ENCODE results near the gene MLIP.

The MLIP gene

GRCh38 chr6:54135665-54136369 lies 24.6 kb downstream of the MLIP start:
- TF ChIP-seq CTCF (IDR thresholded peaks at IDR 0.05; ENCODE audit: unreplicated experiment in 3 of 3): no peak
- Mint-ChIP-seq H3K36me3 (ENCODE audit: low read depth) (no peaks in the 10 kb centered on the region), H3K4me1 (peaks cover 6% of the 10 kb centered on the region), H3K9me3 (no peaks in the 10 kb centered on the region), H3K27me3 (ENCODE audit: low read depth) (no peaks in the 10 kb centered on the region), H3K4me3 (no peak overlapping the region), H3K27ac (peak overlapping the region; percentile 23 to 77 (median 49))

- no peaks in the 10 kb centered on the region for H3K27me3 Mint-ChIP-seq (ENCODE audit: low read depth)
- H3K9me3 Mint-ChIP-seq: no peaks in the 10 kb centered on the region
- no peak for TF ChIP-seq CTCF (IDR thresholded peaks at IDR 0.05; ENCODE audit: unreplicated experiment in 3 of 3)
- no peaks in the 10 kb centered on the region for H3K36me3 Mint-ChIP-seq (ENCODE audit: low read depth)
- H3K4me1 Mint-ChIP-seq: peaks cover 6% of the 10 kb centered on the region
- no peak overlapping the region for H3K27ac Mint-ChIP-seq
- no peak overlapping the region for H3K4me3 Mint-ChIP-seq
Measured at GRCh38 chr6:54138795-54139194, 27.6 kb downstream of the MLIP start.

- H3K36me3 Mint-ChIP-seq (ENCODE audit: low read depth): no peaks in the 10 kb centered on the region
- H3K27ac Mint-ChIP-seq: no peak overlapping the region
- no peak for TF ChIP-seq CTCF (IDR thresholded peaks at IDR 0.05; ENCODE audit: unreplicated experiment in 3 of 3)
- H3K4me1 Mint-ChIP-seq: peaks cover 3% of the 10 kb centered on the region
- no peak overlapping the region for H3K4me3 Mint-ChIP-seq
- H3K27me3 Mint-ChIP-seq (ENCODE audit: low read depth): no peaks in the 10 kb centered on the region
- H3K9me3 Mint-ChIP-seq: no peaks in the 10 kb centered on the region
Measured at GRCh38 chr6:54140811-54141210, 29.6 kb downstream of the MLIP start.

- H3K36me3 Mint-ChIP-seq (ENCODE audit: low read depth): no peaks in the 10 kb centered on the region
- H3K27me3 Mint-ChIP-seq (ENCODE audit: low read depth): no peaks in the 10 kb centered on the region
- no peaks in the 10 kb centered on the region for H3K4me1 Mint-ChIP-seq
- no peak overlapping the region for H3K27ac Mint-ChIP-seq
- no peak for TF ChIP-seq CTCF (IDR thresholded peaks at IDR 0.05; ENCODE audit: unreplicated experiment in 3 of 3)
- no peaks in the 10 kb centered on the region for H3K9me3 Mint-ChIP-seq
- no peak overlapping the region for H3K4me3 Mint-ChIP-seq
Measured at GRCh38 chr6:54142889-54143519, 31.8 kb downstream of the MLIP start.

- H3K4me3 Mint-ChIP-seq: no peak overlapping the region
- peaks cover 15% of the 10 kb centered on the region for H3K4me1 Mint-ChIP-seq
- H3K27ac Mint-ChIP-seq: peak overlapping the region in 1 of 3 experiments; percentile 58
- H3K27me3 Mint-ChIP-seq (ENCODE audit: low read depth): no peaks in the 10 kb centered on the region
- no peak for TF ChIP-seq CTCF (IDR thresholded peaks at IDR 0.05; ENCODE audit: unreplicated experiment in 3 of 3)
- H3K9me3 Mint-ChIP-seq: no peaks in the 10 kb centered on the region
- H3K36me3 Mint-ChIP-seq (ENCODE audit: low read depth): no peaks in the 10 kb centered on the region
Measured at GRCh38 chr6:54151861-54152260, 40.6 kb downstream of the MLIP start.

All from nephron (organoid).